Activated T-cell treated with anti-CD3 and anti-CD28 coated beads, Interleukin-2, amount 50 U/mL, for 4 hours (primary cell): ENCODE data around the gene CENPE. TPM values are rescaled to one million over a fixed set of nuclear protein-coding genes. Genes with fewer than 3 reads are reported as not detected.
A peak's percentile ranks its signal among the peaks of the same experiment; 100 is the strongest.

ENCODE experiments used
- ATAC-seq, 2 donors: fragments of 200-7000 bp; cut with Tn5 transposase; one replicate each; pipeline ENCODE4 v1.10.0; 2021
- DNase-seq: peaks from one replicate; pipeline ENCODE4 v3.0.0-alpha.2; 2020
- H3K27me3 Mint-ChIP-seq: one replicate; pipeline ENCODE4 v1.8.0; 2021; ENCODE audit warnings: low read depth, mixed read lengths
- H3K36me3 Mint-ChIP-seq: one replicate; pipeline ENCODE4 v1.8.0; 2022; ENCODE audit warnings: mixed read lengths; ENCODE audit not compliant: insufficient read depth
- H3K4me1 Mint-ChIP-seq: one replicate; pipeline ENCODE4 v1.8.0; 2021; ENCODE audit warnings: low read depth, mixed read lengths
- H3K4me3 Mint-ChIP-seq: one replicate; pipeline ENCODE4 v1.8.0; 2021; ENCODE audit warnings: mild to moderate bottlenecking, moderate library complexity, mixed read lengths
- H3K9me3 Mint-ChIP-seq: one replicate; pipeline ENCODE4 v1.8.0; 2021; ENCODE audit warnings: mixed read lengths
- total RNA-seq, 3 donors: library from RNA; stranded (reverse); gene quantifications; one replicate each; pipeline ENCODE4 v1.2.1, GENCODE V29; 2021

The CENPE gene
- total RNA-seq, 3 donors from 2014 or later, result 1.6 to 3.4 (median 2.6) TPM

DNA sequence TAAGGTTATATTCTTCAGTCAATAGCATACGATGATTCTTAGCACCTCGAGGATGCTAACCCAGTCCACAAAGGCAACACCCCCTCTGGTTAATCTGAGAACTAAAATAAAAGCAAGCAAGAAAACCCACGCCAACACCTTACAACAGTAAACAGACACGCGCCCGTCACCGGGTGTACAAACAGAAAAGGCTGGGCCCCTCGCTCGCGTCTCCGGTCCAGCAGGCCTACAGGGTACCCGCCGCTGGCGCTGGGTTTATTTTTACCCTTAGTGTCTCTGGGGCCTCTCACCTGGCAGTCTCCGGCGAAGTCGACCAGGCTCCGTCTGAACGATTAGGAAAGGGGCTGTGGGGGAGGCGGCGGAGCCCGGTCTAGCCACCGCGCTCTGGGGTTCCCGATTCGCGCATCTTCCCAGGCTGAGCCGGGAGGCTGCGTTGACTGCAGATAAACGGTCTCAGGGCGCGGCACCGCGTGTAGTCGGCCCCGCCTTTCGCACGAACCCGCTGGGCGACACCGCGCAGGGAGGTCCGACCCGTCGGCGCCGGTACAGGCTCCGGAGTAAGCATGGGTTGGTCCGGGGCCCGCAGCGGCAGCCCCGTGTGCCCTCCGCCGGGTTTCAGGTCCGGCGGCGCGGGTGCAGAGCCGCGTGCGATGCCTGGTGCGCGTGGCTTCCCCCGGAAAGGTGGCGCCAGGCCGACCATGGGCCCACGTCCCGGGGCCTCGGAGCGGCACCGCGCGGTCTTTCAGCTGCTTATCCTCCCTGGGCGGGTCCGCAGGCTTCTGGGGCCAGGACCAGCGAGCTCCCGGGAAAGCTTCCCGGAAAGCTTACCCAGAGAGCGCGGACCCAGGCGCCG, 122.0 kb downstream of the CENPE start:
- Mint-ChIP-seq H3K4me1 (peaks cover 40% of the 10 kb centered on the region), H3K27me3 (no peaks in the 10 kb centered on the region), H3K36me3 (peaks cover 6% of the 10 kb centered on the region), H3K4me3 (peak overlapping the region; percentile 91), H3K9me3 (no peaks in the 10 kb centered on the region)
- ATAC-seq (peak; percentile 71 to 72), DNase-seq (peak; percentile 63)

DNA sequence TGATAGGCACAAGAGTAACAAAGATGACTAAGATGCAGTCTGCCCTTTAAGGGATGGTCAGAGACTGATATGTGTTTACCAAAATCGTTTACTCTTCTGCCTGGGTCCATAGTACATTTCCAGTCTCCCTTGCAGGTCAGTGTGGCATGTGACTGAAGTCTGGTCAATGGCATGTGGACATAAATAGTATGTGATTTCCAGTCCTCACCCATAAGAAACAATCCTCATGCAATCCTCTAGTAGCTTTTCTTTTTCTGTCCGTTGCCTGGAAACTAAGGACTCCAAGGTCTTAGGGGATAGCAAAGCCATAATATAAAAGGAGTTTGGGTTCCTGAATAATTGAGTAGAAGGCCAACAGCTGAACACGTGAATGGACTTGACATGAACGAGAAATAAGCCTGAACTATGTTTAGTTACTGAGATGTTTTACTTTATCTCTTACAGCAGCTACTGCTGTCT, 122.7 kb downstream of the CENPE start:
- H3K4me1 Mint-ChIP-seq, result peaks cover 42% of the 10 kb centered on the region
- peak overlapping the region; percentile 91 for H3K4me3 Mint-ChIP-seq
- no peak for ATAC-seq
- no peaks in the 10 kb centered on the region for H3K9me3 Mint-ChIP-seq
- H3K27me3 Mint-ChIP-seq, result no peaks in the 10 kb centered on the region
- H3K36me3 Mint-ChIP-seq, result peaks cover 2% of the 10 kb centered on the region
- no peak for DNase-seq

DNA sequence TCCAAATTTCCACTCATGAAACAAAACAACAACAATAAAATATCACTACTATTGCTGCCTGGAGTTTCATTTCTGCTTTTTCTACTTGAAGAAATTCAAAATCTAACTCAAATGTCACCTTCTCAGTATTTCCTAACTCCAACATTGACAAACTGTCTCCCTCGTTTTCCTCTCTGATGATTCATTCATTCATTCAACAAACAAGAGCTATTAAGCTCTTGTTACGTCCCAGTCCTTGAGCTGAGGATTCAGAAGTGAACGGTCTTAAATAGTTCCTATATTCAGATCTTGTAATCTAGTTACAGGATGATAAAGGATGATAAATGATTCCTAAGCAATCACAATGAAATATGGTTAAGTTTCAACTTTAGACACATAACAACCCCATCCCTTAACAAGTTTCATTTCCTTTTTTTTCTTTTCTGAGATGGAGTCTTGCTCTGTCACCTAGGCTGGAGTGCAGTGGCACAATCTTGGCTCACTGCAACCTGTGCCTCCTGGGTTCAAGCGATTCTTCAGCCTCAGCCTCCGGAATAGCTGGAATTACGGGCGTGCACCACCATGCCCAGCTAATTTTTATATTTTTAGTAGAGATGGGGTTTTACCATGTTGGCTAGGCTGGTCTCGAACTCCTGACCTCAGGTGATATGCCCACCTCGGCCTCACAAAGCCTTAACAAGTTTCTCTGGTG, 123.3 kb downstream of the CENPE start:
- no peak for ATAC-seq
- Mint-ChIP-seq H3K9me3 (no peaks in the 10 kb centered on the region), H3K4me3 (peak overlapping the region; percentile 91), H3K4me1 (peaks cover 42% of the 10 kb centered on the region), H3K27me3 (no peaks in the 10 kb centered on the region), H3K36me3 (peaks cover 2% of the 10 kb centered on the region)
- DNase-seq, result no peak

DNA sequence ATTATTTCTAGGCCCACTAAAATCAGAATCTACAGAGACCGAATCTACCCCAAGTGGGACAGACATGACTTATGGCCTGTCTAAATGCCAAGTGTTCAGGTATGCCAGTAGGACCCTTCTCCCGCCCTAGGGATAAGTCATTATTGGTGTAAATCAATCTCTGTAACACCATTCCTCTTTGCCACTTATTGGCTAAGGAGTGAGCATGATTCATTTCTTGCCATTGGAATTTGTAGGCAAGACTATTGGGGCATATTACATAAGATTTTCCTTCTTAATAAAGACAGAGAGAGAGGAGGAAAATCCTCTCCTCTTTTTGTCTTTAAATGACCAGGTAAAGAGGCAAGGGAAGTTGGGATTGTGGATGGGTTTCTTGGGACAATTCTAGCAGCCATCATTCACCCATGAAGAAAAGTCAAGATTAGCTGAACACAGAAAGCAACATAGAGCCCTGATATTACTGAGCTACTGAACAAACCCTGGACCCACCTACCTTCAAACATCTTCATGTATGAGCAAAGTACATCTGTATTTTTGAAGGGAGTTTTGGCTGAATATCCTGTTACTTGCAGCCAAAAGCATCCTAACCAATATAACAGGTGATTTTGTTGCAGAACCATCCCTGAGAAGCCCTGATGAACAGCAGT, 124.2 kb downstream of the CENPE start:
- peak overlapping the region; percentile 91 for H3K4me3 Mint-ChIP-seq
- H3K36me3 Mint-ChIP-seq, result peaks cover 2% of the 10 kb centered on the region
- peaks cover 38% of the 10 kb centered on the region for H3K4me1 Mint-ChIP-seq
- no peak for ATAC-seq
- H3K27me3 Mint-ChIP-seq, result no peaks in the 10 kb centered on the region
- no peak for DNase-seq
- no peaks in the 10 kb centered on the region for H3K9me3 Mint-ChIP-seq

DNA sequence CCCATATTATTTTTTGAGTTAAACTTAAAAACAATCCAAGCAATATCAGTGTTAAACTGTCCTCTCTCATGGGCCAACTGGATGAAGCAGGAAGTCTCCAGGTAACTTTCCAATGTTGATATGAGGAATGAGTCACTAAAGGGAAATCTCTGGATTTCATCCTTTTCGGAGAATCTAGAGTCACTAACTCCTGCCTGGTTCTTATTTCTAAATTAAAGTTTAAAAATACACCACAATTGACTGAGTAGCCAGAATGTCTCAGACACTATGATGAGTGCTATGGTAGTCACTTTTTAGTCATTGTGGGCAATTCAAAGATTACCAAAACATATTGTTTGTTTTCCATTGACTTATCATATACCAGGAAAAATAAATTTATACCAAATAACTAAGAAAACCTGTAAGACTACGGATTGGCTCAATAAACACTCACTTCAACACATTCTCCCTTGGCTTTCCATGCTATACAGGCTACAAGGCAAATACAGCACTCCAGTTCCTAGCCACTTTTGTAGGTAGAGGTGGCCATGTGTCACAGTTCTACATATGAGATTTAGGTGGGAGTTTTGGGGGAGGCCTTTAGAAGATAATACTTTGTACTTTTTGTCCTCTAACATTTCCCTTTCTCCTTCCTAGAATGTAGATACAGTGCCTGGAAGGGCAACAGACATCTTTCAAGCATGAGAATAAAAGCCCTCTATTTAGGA, 130.1 kb downstream of the CENPE start:
- DNase-seq (no peak), ATAC-seq (peak; percentile 80 to 85)
- Mint-ChIP-seq H3K36me3 (peaks cover 26% of the 10 kb centered on the region), H3K27me3 (no peaks in the 10 kb centered on the region), H3K4me3 (no peak overlapping the region), H3K9me3 (no peaks in the 10 kb centered on the region), H3K4me1 (peaks cover 18% of the 10 kb centered on the region)

DNA sequence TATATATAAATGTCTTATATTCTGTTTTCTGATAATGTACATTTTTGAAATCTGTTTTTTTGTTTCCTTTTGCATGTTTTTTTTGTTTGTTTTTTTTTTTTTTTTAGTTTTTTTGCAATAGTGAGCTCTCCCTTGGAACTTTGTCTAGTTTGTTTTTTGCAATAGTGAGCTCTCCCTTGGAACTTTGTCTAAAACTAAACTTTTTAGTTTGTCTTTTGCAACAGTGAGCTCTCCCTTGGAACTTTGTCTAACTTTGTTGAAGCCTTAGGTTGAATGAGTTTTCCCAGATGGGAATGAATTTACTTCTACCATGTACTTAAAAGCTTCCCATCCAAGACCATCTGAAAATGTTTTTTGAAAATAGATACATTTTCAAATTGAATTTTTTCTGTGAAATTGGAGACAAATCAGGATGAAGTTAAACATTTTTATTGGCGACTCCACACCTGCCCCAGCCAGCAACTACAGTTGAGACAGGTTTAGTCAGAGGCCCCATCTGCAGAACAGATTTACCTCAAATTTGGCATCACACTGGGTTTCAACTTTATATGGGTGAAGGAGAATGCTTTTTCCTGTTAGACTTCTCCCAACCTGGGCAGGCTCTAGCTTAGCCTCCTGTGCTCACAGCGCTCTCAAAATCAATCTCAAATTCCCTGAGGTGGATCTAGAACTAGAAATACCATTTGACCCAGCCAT, 137.5 kb downstream of the CENPE start:
- H3K9me3 Mint-ChIP-seq, result no peaks in the 10 kb centered on the region
- DNase-seq (no peak), ATAC-seq (no peak)
- H3K4me1 Mint-ChIP-seq, result no peaks in the 10 kb centered on the region
- H3K36me3 Mint-ChIP-seq, result peaks cover 18% of the 10 kb centered on the region
- H3K27me3 Mint-ChIP-seq, result no peaks in the 10 kb centered on the region
- no peak overlapping the region for H3K4me3 Mint-ChIP-seq

Other genes with a start within 250 kb of the CENPE start
- gene SLC9B1, start 178.6 kb downstream of the CENPE start, total RNA-seq, result under 1 TPM; 0.47 to 0.68 (median 0.56) TPM
- gene SLC9B2, start 121.6 kb downstream of the CENPE start, total RNA-seq, result 10 to 100 TPM; 41.7 to 47.0 (median 44.4) TPM
- 1 to 10 TPM; 6.7 to 9.0 (median 7.3) TPM for gene BDH2, start 98.5 kb downstream of the CENPE start, total RNA-seq